Astrocyte of the cerebellum (primary cell): ENCODE data around the gene TCF3.

Source experiments
- DNase-seq: peaks from one replicate; pipeline ENCODE4 v3.0.0-alpha.2; 2011; ENCODE audit warnings: low read depth
- H3K4me3 ChIP-seq: 2 replicates; pipeline ENCODE4 v1.5.1; 2011; ENCODE audit warnings: mild to moderate bottlenecking, low read depth, low read length, moderate library complexity
- in situ Hi-C: cut with HindIII; loops from 2 replicates; pipeline ENCODE4 v1.10.0; 2017; ENCODE audit warnings: low sequenced_read_pairs
- TF ChIP-seq, protein P1 (sequence below): IDR thresholded peaks from 2 replicates; pipeline ENCODE4 v1.5.1; 2012; ENCODE audit warnings: low read length, low read depth, moderate library complexity, mild to moderate bottlenecking; ENCODE audit errors: missing control alignments

The TCF3 gene

DNA sequence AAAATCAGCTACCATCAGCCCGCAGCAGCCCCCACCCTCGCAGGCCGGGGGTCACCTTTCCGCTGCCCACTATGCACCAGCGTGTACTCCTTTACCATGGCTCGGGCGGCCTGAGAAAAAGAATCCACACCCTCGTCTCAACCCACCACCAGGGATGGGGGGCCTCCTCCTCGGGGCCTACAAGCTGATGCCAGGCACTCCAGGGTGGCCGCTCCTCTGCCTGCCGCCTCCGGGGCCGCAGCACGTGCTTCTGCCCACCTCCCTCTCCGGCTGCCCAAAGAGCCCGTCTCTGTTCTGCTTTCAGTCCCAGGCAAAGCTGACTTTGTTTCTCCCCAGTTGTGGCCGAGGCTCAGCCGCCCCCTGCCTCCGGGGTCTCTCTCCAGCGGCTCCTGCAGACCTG lies 73.2 kb downstream of the TCF3 start:
- in situ Hi-C loops = no loop called here
- TF ChIP-seq, protein P1, sequence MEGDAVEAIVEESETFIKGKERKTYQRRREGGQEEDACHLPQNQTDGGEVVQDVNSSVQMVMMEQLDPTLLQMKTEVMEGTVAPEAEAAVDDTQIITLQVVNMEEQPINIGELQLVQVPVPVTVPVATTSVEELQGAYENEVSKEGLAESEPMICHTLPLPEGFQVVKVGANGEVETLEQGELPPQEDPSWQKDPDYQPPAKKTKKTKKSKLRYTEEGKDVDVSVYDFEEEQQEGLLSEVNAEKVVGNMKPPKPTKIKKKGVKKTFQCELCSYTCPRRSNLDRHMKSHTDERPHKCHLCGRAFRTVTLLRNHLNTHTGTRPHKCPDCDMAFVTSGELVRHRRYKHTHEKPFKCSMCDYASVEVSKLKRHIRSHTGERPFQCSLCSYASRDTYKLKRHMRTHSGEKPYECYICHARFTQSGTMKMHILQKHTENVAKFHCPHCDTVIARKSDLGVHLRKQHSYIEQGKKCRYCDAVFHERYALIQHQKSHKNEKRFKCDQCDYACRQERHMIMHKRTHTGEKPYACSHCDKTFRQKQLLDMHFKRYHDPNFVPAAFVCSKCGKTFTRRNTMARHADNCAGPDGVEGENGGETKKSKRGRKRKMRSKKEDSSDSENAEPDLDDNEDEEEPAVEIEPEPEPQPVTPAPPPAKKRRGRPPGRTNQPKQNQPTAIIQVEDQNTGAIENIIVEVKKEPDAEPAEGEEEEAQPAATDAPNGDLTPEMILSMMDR = no peak
- no peak for DNase-seq

DNA sequence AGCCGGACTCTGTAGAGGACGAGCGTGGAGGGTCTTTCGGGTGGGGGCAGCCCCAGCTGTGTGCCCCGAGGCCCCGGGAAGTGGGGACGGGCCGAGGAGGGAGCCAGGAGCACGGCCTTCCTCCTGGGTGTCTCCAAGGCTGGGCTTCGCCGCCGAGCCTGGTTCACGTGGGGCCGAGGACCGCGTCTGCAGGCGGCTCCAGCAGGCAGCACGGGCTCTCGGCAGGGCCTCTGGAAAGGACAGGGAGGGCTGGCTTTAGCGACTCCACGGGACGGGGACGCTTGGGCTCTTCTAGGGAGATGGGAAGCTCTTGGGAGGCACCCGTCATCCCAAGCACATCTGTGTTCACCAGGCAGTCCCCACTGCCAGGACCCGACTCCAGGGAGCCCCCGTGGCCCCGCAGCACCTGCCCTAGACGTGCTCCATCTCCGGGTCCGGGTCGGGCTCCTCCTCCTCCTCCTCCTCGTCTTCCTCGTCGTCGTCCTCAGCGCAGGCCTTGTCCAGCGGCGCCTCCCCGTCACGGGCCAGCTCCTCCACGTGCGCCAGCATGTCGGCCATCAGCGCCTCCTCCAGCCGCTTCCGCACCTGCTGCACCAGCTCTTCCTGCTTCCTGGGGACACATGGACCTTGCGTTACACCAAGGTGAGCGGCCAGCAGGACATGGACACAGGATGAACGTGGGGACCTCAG lies 74.3 kb downstream of the TCF3 start:
- H3K4me3 ChIP-seq = no peak overlapping the region
- no peak for DNase-seq
- in situ Hi-C loops = no loop called here
- TF ChIP-seq, protein P1 = no peak

More for the DNA sequence above, 73.2 kb downstream of the TCF3 start:
- H3K4me3 ChIP-seq = no peak overlapping the region

DNA sequence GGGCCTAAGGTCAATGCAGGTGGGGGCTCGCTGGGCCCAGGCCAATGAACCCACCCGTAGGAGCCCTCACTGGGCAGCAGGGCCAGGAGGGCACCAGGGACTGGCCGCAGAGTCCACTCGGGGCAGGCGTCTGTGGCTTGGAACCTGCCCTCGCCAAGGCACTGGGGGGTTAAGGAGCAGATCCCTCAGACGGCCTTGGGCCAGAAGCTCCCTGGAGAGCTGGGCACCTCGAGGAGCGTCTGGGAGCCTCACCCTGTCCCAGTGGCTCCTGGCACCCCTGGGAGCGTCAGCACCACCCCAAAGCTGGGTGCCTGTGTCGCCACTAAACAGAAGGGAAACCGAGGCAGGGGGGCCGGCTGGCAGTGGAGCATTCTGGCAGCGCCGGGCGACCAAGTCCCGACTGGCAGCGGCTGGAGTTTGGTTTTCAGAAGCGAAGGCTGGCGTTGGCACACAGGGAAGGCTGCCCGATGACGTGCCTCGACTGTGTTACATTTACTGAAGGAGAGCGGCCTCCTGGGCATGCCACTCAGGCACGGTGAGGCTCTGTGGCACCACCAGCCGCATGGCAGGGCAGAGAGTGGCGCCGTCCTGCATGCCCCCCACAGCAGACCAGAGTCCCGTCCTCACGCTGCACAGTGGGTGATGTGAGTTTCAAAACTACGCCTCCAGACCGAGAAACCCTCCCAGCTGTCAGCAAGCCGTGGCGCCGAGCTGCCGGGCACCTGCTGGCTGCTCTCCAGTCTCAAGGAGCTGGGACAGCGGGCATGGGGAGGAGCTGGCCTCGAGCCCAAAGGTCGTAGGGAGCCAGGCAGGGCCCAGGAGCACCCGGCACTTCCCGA lies 75.1 kb downstream of the TCF3 start:
- no peak for DNase-seq
- no peak overlapping the region for H3K4me3 ChIP-seq
- in situ Hi-C loops = no loop called here
- TF ChIP-seq, protein P1 = no peak

DNA sequence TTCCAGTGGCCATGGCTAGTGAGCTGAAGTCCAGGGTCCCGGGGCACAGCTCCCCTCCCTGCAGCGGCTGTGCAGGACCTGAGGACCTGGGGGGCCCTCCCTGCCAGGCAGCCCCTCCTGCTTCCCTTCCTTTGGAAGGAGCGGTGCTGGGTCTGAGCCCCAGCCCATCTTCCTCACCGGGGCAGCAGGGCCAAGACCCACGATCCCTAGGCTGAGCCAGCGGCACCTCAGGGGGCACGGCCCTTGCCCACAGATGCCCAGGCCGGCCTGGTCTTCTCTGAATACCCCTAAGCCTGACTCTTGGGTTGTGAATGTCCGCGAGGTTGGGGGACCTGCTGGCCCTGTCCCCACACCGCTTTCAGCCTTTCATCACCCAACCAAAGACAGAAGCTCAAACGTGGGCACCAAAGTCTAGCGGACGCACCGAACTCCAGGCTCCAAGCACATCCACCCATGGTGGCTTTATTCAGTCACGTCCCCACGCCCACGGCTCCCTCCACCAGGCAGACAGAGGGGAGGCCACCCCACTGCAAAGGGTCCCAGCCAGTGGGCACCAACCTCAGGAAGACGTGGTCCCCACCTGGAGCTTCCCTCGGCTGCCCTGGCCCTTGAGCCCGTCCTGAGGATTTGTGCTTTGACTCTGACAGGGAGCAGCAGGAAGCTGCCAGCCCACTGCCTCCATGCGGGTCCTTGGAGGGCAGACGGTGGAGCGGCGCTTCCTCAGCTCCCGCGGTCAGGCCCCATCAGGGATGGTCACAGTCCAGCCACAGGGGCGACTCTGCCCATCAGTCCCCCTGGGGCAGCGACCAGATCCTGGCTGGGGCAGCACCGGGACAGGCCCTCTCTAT lies 75.9 kb downstream of the TCF3 start:
- no peak for DNase-seq
- TF ChIP-seq, protein P1 = no peak
- no peak overlapping the region for H3K4me3 ChIP-seq
- in situ Hi-C loops = no loop called here

DNA sequence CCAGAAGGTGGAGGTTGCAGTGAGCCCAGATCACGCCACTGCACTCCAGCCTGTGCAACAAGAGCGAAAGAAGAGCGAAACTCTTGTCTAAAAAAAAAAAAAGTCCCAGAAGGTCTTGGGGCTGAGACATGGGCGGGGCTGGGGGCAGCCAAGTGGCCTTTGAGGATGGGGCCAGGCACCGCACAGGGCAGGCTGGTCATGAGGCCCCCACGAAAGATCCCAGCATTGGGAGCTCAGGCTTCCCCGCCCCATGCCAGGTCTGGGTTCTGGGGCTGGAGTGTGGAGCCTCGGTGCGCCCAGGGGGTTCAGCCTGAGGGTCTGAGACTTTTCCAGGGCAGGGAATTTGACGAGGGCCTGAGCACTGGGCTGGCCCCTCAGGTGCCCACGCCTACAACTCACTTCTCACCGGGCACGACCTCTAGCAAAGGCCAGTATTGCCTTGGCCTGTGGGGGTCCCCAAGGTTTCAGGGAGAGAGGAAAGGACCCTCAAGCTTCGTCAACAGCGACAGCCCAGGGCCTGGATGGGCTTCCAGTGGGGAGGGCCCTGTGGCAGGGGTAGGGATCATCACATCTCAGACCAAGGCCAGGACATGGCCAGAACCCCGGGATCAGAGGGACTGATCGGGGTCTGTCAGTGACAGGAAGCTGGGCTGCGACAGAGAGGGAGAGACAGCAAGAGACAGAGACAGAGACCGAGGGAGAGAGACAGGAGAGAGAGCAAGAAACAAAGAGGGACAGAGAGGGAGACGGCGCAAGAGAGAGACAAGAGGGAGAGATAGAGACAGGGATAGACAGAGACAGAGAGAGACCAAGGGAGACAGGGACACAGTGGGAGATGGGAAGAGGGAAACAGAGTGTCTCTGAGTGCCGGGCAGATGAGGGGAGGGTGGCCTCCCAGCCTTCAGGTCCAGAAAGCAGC lies 76.8 kb downstream of the TCF3 start:
- in situ Hi-C loops = no loop called here
- no peak overlapping the region for H3K4me3 ChIP-seq
- TF ChIP-seq, protein P1 = no peak
- DNase-seq = no peak
